OCI-M2 (cell line): ENCODE measurements around the gene PPOX.

Experiments used
- DNase-seq: peaks from one replicate; lab custom pipeline; 2025; ENCODE audit not compliant: unreplicated experiment; lab: John Stamatoyannopoulos, UW

Gene PPOX

GRCh38 chr1:161220002-161220401 lies 53.8 kb downstream of the PPOX start:
- DNase-seq: no peak
